NB4 (cell line): ENCODE data around the gene SLC34A2.

Experiments used
- DNase-seq: peaks from one replicate; pipeline ENCODE4 v3.0.0; 2010; ENCODE audit warnings: low read depth
- H3K4me3 ChIP-seq: one replicate; pipeline ENCODE4 v1.5.1; 2011; ENCODE audit warnings: mild to moderate bottlenecking, low read depth, low read length, moderate library complexity
- MYC ChIP-seq: IDR thresholded peaks from 2 replicates; pipeline ENCODE4 v1.6.1; 2011; ENCODE audit warnings: low read depth, low read length
- POLR2A ChIP-seq: IDR thresholded peaks from 2 replicates; pipeline ENCODE4 v1.6.1; 2011; ENCODE audit warnings: mild to moderate bottlenecking; ENCODE audit not compliant: insufficient read length; ENCODE audit errors: extremely low read depth
- TF ChIP-seq, protein P1 (sequence below): IDR thresholded peaks from 2 replicates; pipeline ENCODE4 v1.6.1; 2011; ENCODE audit warnings: low read depth, low read length
- TF ChIP-seq, protein P2 (sequence below): IDR thresholded peaks from one replicate; pipeline ENCODE4 v1.5.1; 2012; ENCODE audit warnings: low read depth, low read length

Gene SLC34A2

DNA sequence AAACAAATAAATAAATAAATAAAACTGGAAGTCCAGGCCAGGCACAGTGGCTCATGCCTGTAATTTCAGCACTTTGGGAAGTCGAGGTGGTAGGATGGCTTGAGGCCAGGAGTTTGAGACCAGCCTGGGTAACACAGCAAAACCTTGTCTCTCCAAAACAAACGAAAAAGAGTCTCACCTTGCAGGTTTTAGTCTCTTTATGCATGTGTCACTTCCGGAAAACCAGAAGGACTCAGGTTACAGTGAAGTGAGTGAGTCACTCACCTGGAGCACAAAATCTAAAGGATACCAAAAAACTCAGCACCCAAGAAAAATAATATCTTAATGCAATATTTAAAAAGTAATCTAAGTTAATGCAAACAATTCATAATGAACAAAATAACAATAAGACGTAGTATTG is 20.1 kb upstream of the SLC34A2 start:
- TF ChIP-seq POLR2A (no peak), MYC (no peak)
- TF ChIP-seq, protein P1, sequence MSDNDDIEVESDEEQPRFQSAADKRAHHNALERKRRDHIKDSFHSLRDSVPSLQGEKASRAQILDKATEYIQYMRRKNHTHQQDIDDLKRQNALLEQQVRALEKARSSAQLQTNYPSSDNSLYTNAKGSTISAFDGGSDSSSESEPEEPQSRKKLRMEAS = no peak
- TF ChIP-seq, protein P2, sequence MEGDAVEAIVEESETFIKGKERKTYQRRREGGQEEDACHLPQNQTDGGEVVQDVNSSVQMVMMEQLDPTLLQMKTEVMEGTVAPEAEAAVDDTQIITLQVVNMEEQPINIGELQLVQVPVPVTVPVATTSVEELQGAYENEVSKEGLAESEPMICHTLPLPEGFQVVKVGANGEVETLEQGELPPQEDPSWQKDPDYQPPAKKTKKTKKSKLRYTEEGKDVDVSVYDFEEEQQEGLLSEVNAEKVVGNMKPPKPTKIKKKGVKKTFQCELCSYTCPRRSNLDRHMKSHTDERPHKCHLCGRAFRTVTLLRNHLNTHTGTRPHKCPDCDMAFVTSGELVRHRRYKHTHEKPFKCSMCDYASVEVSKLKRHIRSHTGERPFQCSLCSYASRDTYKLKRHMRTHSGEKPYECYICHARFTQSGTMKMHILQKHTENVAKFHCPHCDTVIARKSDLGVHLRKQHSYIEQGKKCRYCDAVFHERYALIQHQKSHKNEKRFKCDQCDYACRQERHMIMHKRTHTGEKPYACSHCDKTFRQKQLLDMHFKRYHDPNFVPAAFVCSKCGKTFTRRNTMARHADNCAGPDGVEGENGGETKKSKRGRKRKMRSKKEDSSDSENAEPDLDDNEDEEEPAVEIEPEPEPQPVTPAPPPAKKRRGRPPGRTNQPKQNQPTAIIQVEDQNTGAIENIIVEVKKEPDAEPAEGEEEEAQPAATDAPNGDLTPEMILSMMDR = no peak
- no peak for DNase-seq

DNA sequence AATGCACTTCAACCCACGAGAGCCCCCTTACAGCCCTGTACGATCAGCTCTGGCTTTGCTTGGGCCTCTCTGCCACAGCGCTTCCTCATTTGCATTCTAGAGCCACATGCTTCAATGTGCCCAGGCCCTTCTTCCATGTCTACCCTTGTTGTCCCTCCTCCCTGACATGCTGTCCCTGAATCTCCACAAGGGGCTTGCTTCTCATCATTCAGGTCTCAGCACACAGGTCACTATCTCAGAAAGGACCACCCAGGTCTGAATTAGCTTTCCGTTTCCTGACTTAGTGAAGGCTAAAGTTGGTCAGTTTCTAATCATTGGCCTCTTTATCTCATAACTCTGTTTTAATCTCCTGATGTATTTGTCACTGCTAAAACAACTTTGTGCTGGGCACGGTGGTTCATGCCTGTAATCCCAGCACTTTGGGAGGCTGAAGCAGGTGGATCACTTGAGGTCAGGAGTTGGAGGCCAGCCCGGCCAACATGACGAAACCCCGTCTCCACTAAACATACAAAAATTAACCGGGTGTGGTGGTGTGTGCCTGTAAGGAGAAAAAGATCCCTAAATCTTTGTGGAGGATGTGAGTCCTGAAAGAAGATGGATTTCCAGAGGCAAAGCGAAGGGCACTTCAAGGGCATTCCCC is 17.9 kb upstream of the SLC34A2 start:
- no peak for TF ChIP-seq POLR2A
- no peak for TF ChIP-seq MYC
- TF ChIP-seq, protein P1 = no peak
- TF ChIP-seq, protein P2 = no peak
- DNase-seq = no peak
- no peak overlapping the region for H3K4me3 ChIP-seq

More for the DNA sequence above, 20.1 kb upstream of the SLC34A2 start:
- H3K4me3 ChIP-seq = no peak overlapping the region

DNA sequence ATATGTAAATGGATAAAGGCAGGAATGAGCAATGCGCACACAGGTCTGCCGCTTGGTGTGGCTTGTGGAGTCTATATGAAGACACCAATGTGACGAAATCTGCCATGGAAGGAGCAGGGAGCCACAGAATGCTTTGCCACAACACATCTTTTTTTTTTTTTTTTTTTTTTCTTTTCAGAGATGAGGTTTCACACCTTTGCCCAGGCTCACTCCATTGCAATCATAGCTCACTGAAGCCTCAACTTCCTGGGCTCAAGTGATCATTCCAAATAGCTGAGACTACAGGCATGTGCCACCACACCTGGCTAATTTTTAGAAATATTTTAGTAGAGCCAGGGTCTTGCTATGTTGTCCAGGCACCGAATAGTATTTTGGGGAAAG is 17.4 kb upstream of the SLC34A2 start:
- TF ChIP-seq, protein P2 = no peak
- no peak for TF ChIP-seq MYC
- no peak for TF ChIP-seq POLR2A
- TF ChIP-seq, protein P1 = no peak
- H3K4me3 ChIP-seq = no peak overlapping the region
- no peak for DNase-seq

DNA sequence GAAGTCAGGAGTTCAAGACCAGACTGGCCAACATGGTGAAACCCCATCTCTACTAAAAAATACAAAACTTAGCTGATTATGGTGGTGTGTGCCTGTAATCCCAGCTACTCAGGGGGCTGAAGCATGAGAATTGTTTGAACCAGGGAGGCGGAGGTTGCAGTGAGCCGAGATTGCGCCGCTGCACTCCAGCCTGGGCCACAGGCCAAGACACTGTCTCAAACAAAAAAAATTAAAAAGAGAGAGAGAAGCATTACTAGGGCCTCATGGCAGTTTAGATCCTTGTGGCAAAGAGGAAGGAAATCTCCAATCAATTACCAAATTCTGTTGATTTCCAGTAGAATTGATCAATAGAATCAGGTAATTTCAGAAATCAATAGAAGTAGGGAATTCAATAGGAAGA is 16.8 kb upstream of the SLC34A2 start:
- TF ChIP-seq, protein P1 = no peak
- TF ChIP-seq POLR2A = no peak
- TF ChIP-seq, protein P2 = no peak
- no peak for TF ChIP-seq MYC
- DNase-seq = no peak

DNA sequence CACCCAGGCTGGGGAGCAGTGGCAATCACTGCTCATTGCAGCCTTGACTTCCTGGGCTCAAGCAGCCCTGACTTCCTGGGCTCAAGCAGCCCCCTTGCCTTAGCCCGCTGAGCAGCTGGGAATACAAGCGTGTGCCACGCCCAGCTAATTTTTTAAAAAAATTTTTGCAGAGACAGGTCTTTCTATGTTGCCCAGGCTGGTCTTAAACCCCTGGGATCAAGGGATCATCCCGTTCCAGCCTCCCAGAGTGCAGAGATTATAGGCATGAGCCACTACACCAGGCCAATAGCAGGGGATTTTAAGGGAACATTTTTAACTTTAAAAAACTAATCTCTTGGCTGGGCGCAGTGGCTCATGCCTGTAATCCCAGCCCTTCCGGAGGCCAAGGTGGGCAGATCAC is 5.3 kb upstream of the SLC34A2 start:
- TF ChIP-seq, protein P2 = no peak
- TF ChIP-seq MYC (no peak), POLR2A (no peak)
- TF ChIP-seq, protein P1 = no peak
- DNase-seq = no peak
- H3K4me3 ChIP-seq = no peak overlapping the region

More for the DNA sequence above, 16.8 kb upstream of the SLC34A2 start:
- no peak overlapping the region for H3K4me3 ChIP-seq
